Muscle layer of duodenum (tissue), 2 donors: ENCODE measurements around the gene CHCHD4.

Experiments
- H3K27ac ChIP-seq: one replicate; pipeline ENCODE4 v1.7.0; 2013; ENCODE audit warnings: mild to moderate bottlenecking, low read length
- H3K27me3 ChIP-seq: one replicate; pipeline ENCODE4 v1.7.0; 2013; ENCODE audit warnings: low read depth, mild to moderate bottlenecking, control low read depth, low read length
- H3K36me3 ChIP-seq, 2 donors: one replicate each; pipeline ENCODE4 v1.7.0; 2013; ENCODE audit warnings: low read length in 2 of 2, control low read depth in 1 of 2, mild to moderate bottlenecking in 1 of 2; ENCODE audit not compliant: insufficient read depth in 2 of 2, control insufficient read depth in 1 of 2
- H3K4me1 ChIP-seq, 2 donors: one replicate each; pipeline ENCODE4 v1.7.0; 2013; ENCODE audit warnings: low read length in 2 of 2, mild to moderate bottlenecking in 2 of 2, control low read depth in 1 of 2, moderate library complexity in 1 of 2; ENCODE audit not compliant: insufficient read depth in 2 of 2, control insufficient read depth in 1 of 2
- H3K4me3 ChIP-seq, 2 donors: one replicate each; pipeline ENCODE4 v1.7.0; 2013; ENCODE audit warnings: low read length in 2 of 2, low read depth in 1 of 2, mild to moderate bottlenecking in 1 of 2
- H3K9me3 ChIP-seq, 2 donors: one replicate each; pipeline ENCODE4 v1.7.0; 2013; ENCODE audit warnings: low read length in 2 of 2, control low read depth in 1 of 2, mild to moderate bottlenecking in 1 of 2; ENCODE audit not compliant: control insufficient read depth in 1 of 2
- donor health status: healthy.

CHCHD4 gene

GRCh38 chr3:14133188-14133800, 8.6 kb upstream of the CHCHD4 start:
- no peak overlapping the region for H3K4me3 ChIP-seq
- H3K9me3 ChIP-seq, result no peaks in the 10 kb centered on the region
- no peaks in the 10 kb centered on the region for H3K27me3 ChIP-seq
- H3K27ac ChIP-seq, result no peak overlapping the region
- peaks cover 0 to 6% of the 10 kb centered on the region in 2 donors for H3K4me1 ChIP-seq
- H3K36me3 ChIP-seq, result peaks cover 77 to 96% of the 10 kb centered on the region in 2 donors

GRCh38 chr3:14132689-14133088, 8.0 kb upstream of the CHCHD4 start:
- peaks cover 0 to 6% of the 10 kb centered on the region in 2 donors for H3K4me1 ChIP-seq
- H3K36me3 ChIP-seq, result peaks cover 82 to 94% of the 10 kb centered on the region in 2 donors
- H3K9me3 ChIP-seq, result no peaks in the 10 kb centered on the region
- no peak overlapping the region for H3K4me3 ChIP-seq
- no peak overlapping the region for H3K27ac ChIP-seq
- no peaks in the 10 kb centered on the region for H3K27me3 ChIP-seq

GRCh38 chr3:14132120-14132519, 7.5 kb upstream of the CHCHD4 start:
- H3K36me3 ChIP-seq, result peaks cover 82 to 89% of the 10 kb centered on the region in 2 donors
- no peaks in the 10 kb centered on the region for H3K27me3 ChIP-seq
- H3K4me1 ChIP-seq, result peaks cover 0 to 8% of the 10 kb centered on the region in 2 donors
- H3K9me3 ChIP-seq, result no peaks in the 10 kb centered on the region
- H3K4me3 ChIP-seq, result no peak overlapping the region
- no peak overlapping the region for H3K27ac ChIP-seq

- Histone ChIP-seq H3K36me3 (peaks cover 74 to 79% of the 10 kb centered on the region in 2 donors), H3K27ac (no peak overlapping the region), H3K4me1 (peaks cover 8 to 15% of the 10 kb centered on the region in 2 donors), H3K9me3 (no peaks in the 10 kb centered on the region), H3K27me3 (no peaks in the 10 kb centered on the region), H3K4me3 (no peak overlapping the region)
Measured at GRCh38 chr3:14131134-14131533, 6.5 kb upstream of the CHCHD4 start.

- H3K27ac ChIP-seq, result no peak overlapping the region
Measured at GRCh38 chr3:14130707-14131106, 6.0 kb upstream of the CHCHD4 start.

GRCh38 chr3:14130230-14130629, 5.6 kb upstream of the CHCHD4 start:
- Histone ChIP-seq H3K4me1 (peaks cover 11 to 19% of the 10 kb centered on the region in 2 donors), H3K9me3 (no peaks in the 10 kb centered on the region), H3K36me3 (peaks cover 66 to 70% of the 10 kb centered on the region in 2 donors), H3K27me3 (no peaks in the 10 kb centered on the region), H3K27ac (no peak overlapping the region), H3K4me3 (no peak overlapping the region)

More at GRCh38 chr3:14130707-14131106, 6.0 kb upstream of the CHCHD4 start:
- peaks cover 71 to 74% of the 10 kb centered on the region in 2 donors for H3K36me3 ChIP-seq
- no peaks in the 10 kb centered on the region for H3K27me3 ChIP-seq
- no peak overlapping the region for H3K4me3 ChIP-seq
- peaks cover 11 to 19% of the 10 kb centered on the region in 2 donors for H3K4me1 ChIP-seq
- H3K9me3 ChIP-seq, result no peaks in the 10 kb centered on the region

GRCh38 chr3:14129296-14129695, 4.6 kb upstream of the CHCHD4 start:
- Histone ChIP-seq H3K4me3 (no peak overlapping the region), H3K27ac (no peak overlapping the region), H3K4me1 (peaks cover 11 to 19% of the 10 kb centered on the region in 2 donors), H3K9me3 (no peaks in the 10 kb centered on the region), H3K36me3 (peaks cover 57 to 60% of the 10 kb centered on the region in 2 donors), H3K27me3 (no peaks in the 10 kb centered on the region)

- H3K27ac ChIP-seq, result no peak overlapping the region
- H3K27me3 ChIP-seq, result no peaks in the 10 kb centered on the region
- peaks cover 51 to 55% of the 10 kb centered on the region in 2 donors for H3K36me3 ChIP-seq
- H3K4me3 ChIP-seq, result no peak overlapping the region
- peaks cover 11 to 22% of the 10 kb centered on the region in 2 donors for H3K4me1 ChIP-seq
- H3K9me3 ChIP-seq, result no peaks in the 10 kb centered on the region
Measured at GRCh38 chr3:14128724-14129123, 4.1 kb upstream of the CHCHD4 start.

GRCh38 chr3:14127516-14128161, 3.0 kb upstream of the CHCHD4 start:
- H3K27ac ChIP-seq, result no peak overlapping the region
- no peak overlapping the region for H3K4me3 ChIP-seq
- no peaks in the 10 kb centered on the region for H3K27me3 ChIP-seq
- H3K36me3 ChIP-seq, result peaks cover 41 to 44% of the 10 kb centered on the region in 2 donors
- H3K4me1 ChIP-seq, result peaks cover 18 to 32% of the 10 kb centered on the region in 2 donors
- no peaks in the 10 kb centered on the region for H3K9me3 ChIP-seq

- peak overlapping the region; percentile 88 to 89 for H3K4me3 ChIP-seq
- H3K9me3 ChIP-seq, result no peaks in the 10 kb centered on the region
- H3K36me3 ChIP-seq, result peaks cover 35 to 37% of the 10 kb centered on the region in 2 donors
- H3K27ac ChIP-seq, result peak overlapping the region; percentile 94
- no peaks in the 10 kb centered on the region for H3K27me3 ChIP-seq
- H3K4me1 ChIP-seq, result peaks cover 18 to 35% of the 10 kb centered on the region in 2 donors
Measured at GRCh38 chr3:14126887-14127505, 2.3 kb upstream of the CHCHD4 start.

- peak overlapping the region; percentile 88 to 89 for H3K4me3 ChIP-seq
- H3K27me3 ChIP-seq, result no peaks in the 10 kb centered on the region
- H3K27ac ChIP-seq, result peak overlapping the region; percentile 94
- no peaks in the 10 kb centered on the region for H3K9me3 ChIP-seq
- peaks cover 18 to 35% of the 10 kb centered on the region in 2 donors for H3K4me1 ChIP-seq
- H3K36me3 ChIP-seq, result peaks cover 30% of the 10 kb centered on the region in 2 donors
Measured at GRCh38 chr3:14126017-14126886, 1.6 kb upstream of the CHCHD4 start.
